Activated B cell treated with CpG ODN at 0.5 μM for 24 hours (primary cell): ENCODE measurements around the gene IQSEC1. TPM values are rescaled to one million over a fixed set of nuclear protein-coding genes. Genes with fewer than 3 reads are reported as not detected.
A peak's percentile ranks its signal among the peaks of the same experiment; 100 is the strongest.

Source experiments
- ATAC-seq: fragments of 200-7000 bp; cut with Tn5 transposase; one replicate; pipeline ENCODE4 v1.10.0; 2021; ENCODE audit warnings: low read depth, mild to moderate bottlenecking, moderate library complexity
- CTCF ChIA-PET: fragments of 350-600 bp; sonication (Branson Sonifier 250); formaldehyde crosslinking; loops from one replicate; lab custom pipeline; 2021; ENCODE audit warnings: antibody characterized with exemption; lab: Charles Lee
- POLR2A ChIA-PET: fragments of 350-600 bp; sonication (Branson Sonifier 250); formaldehyde crosslinking; loops from one replicate; lab custom pipeline; 2021; ENCODE audit warnings: antibody characterized with exemption; lab: Charles Lee
- DNase-seq: peaks from one replicate; pipeline ENCODE4 v3.0.0; 2022
- H3K27ac Mint-ChIP-seq: one replicate; pipeline ENCODE4 v1.8.0; 2020; ENCODE audit warnings: mixed read lengths
- H3K27me3 Mint-ChIP-seq: one replicate; pipeline ENCODE4 v1.8.0; 2021; ENCODE audit warnings: mixed read lengths
- H3K36me3 Mint-ChIP-seq: one replicate; pipeline ENCODE4 v1.8.0; 2021; ENCODE audit warnings: low read depth, mixed read lengths
- H3K4me1 Mint-ChIP-seq: one replicate; pipeline ENCODE4 v1.8.0; 2021; ENCODE audit warnings: mixed read lengths
- H3K4me3 Mint-ChIP-seq: one replicate; pipeline ENCODE4 v1.8.0; 2020; ENCODE audit warnings: mild to moderate bottlenecking, mixed read lengths
- H3K9me3 Mint-ChIP-seq: one replicate; pipeline ENCODE4 v1.8.0; 2020; ENCODE audit warnings: mixed read lengths
- intact Hi-C: fragments of 100-400 bp; cut with micrococcal nuclease; formaldehyde crosslinking; loops from one replicate; pipeline ENCODE4 v1.15.1; 2024
- total RNA-seq: library from RNA; stranded (reverse); gene quantifications from 2 replicates; pipeline ENCODE4 v1.2.3, GENCODE V29; 2022
- TF ChIP-seq, protein P1 (sequence below): fragments of 200-600 bp; IDR thresholded peaks from one replicate; pipeline ENCODE4 v1.8.0; 2022; ENCODE audit warnings: antibody characterized with exemption, mild to moderate bottlenecking

The IQSEC1 gene
- total RNA-seq, 1 donor from 2014 or later = 296 TPM

DNA sequence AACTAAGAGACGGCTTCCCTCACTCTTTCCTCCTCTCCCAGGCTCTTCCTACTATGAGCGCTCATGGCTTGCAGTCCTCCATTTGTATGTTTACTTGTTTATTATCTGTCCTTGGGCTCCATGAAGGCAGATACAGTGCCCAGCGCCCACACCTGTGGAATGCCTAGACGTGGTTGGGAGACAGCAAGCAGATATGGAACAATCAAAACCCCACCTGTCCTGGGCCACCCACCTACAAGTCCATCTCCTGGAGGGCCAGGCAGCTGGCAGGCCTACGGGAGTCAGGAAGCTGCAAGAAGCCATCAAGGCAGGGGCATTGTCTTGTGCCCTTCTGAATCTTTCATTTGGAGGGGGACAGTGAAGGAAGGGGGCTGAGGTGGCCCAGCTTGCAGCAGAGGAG is 104.7 kb downstream of the IQSEC1 start:
- Mint-ChIP-seq H3K9me3 (no peaks in the 10 kb centered on the region), H3K4me3 (peak overlapping the region; percentile 59), H3K27ac (no peak overlapping the region), H3K36me3 (peaks cover 59% of the 10 kb centered on the region), H3K4me1 (peaks cover 86% of the 10 kb centered on the region), H3K27me3 (no peaks in the 10 kb centered on the region)
- ChIA-PET CTCF (no interaction called here), POLR2A (interaction anchor here (0.6 kb wide), 1 partner anchor 377 kb away, joined by 3 read pairs; no protein-coding TSS in a partner anchor)
- DNase-seq = no peak
- intact Hi-C loops = loop anchor here (2.0 to 5.0 kb wide), 2 partner anchors 14 to 306 kb away; partner anchors contain the start of gene RAF1
- ATAC-seq = no peak
- TF ChIP-seq, protein P1, sequence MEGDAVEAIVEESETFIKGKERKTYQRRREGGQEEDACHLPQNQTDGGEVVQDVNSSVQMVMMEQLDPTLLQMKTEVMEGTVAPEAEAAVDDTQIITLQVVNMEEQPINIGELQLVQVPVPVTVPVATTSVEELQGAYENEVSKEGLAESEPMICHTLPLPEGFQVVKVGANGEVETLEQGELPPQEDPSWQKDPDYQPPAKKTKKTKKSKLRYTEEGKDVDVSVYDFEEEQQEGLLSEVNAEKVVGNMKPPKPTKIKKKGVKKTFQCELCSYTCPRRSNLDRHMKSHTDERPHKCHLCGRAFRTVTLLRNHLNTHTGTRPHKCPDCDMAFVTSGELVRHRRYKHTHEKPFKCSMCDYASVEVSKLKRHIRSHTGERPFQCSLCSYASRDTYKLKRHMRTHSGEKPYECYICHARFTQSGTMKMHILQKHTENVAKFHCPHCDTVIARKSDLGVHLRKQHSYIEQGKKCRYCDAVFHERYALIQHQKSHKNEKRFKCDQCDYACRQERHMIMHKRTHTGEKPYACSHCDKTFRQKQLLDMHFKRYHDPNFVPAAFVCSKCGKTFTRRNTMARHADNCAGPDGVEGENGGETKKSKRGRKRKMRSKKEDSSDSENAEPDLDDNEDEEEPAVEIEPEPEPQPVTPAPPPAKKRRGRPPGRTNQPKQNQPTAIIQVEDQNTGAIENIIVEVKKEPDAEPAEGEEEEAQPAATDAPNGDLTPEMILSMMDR = no peak

DNA sequence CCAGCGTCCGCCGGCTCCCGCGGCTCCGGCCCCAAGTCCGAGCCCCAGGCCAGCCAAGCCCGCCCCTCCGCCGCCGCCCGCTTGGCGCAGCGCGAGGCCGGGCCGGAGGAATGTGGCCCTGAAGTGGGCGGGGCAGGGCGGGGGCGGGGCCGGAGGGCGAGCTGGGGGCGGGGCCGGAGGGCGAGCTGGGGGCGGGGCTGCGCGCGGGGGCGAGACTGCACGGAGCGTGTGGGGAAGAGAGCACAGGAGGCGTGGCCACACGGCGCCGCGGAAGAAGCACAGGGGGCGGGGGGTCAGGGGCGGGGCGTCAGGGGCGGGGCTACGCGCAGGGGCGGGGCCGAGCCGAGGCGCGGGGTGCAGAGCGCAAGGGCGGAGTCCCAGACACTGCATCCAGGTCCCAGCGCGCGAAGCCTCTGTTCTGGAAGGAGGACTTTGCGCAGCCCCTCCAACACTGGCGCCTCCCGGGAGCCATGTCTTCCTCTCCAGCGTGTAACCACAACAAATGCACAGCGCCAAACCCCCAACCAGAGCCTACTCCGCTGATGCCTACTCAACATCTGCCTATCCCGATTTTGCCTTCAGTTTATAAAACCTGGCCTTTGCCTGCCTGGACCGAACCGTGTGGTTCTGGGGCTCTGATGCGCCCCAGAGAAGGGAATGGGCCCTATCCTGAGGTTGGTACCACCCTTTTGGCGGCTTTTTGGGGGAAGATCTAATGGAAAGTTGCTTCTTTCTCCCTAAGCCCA is 105.5 kb downstream of the IQSEC1 start:
- H3K4me1 Mint-ChIP-seq = peaks cover 86% of the 10 kb centered on the region
- peak; percentile 96 for ATAC-seq
- intact Hi-C loops = loop anchor here (1.0 to 5.0 kb wide), 6 partner anchors 12 to 513 kb away; partner anchors contain the start of genes HDAC11 and RAF1
- DNase-seq = peak; percentile 77
- H3K4me3 Mint-ChIP-seq = peak overlapping the region; percentile 72
- H3K9me3 Mint-ChIP-seq = no peaks in the 10 kb centered on the region
- TF ChIP-seq, protein P1 = no peak
- H3K36me3 Mint-ChIP-seq = peaks cover 59% of the 10 kb centered on the region
- CTCF ChIA-PET = interaction anchor here (0.6 to 1.5 kb wide), 2 partner anchors 124 to 484 kb away, joined by 3 to 4 read pairs; no protein-coding TSS in a partner anchor
- POLR2A ChIA-PET = interaction anchor here (0.5 to 1.4 kb wide), 9 partner anchors 8 to 378 kb away, joined by 3 to 4 read pairs (median 3); partner anchors contain the start of gene RPL32
- peak overlapping the region; percentile 20 for H3K27ac Mint-ChIP-seq
- no peaks in the 10 kb centered on the region for H3K27me3 Mint-ChIP-seq

DNA sequence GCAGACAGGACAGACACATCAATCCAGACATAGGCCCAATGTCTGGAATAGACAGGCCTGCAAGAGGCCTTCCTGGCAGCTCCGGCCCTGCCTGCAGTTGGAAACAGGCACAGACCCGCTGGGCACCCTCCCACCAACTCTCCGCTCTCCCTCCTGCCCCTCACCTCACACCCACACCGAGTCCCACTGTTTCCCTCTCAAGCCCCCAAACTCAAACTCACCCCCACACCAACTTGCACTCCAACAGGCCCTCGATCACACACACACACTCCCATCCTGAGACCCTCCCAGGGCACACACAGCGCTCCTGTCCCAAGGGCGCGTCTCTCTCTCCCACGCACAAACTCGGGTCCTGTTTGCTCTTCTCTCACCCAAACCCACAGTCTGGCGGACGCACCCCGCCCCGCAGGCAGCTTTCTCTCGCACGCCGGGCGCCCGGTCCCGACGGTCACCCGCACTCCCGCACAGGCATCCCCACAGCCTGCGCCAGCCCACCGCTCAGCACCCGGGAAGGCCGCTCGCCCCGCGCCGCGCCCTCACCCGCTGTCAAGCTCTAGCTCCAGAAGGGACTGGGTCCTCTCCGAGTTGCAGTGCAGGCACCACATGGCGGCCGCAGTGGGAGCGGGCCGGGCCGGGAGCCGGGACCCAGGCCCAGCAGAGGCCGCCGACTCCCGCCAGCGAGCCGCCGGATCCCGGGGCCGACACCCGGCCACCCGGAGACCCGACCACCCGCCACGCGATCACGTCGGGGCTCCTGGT is 106.2 kb downstream of the IQSEC1 start:
- H3K27ac Mint-ChIP-seq = peak overlapping the region; percentile 66
- no peak for DNase-seq
- H3K27me3 Mint-ChIP-seq = no peaks in the 10 kb centered on the region
- no peaks in the 10 kb centered on the region for H3K9me3 Mint-ChIP-seq
- ChIA-PET CTCF (interaction anchor here (0.6 to 1.5 kb wide), 3 partner anchors 125 to 485 kb away, joined by 3 to 4 read pairs (median 4); no protein-coding TSS in a partner anchor), POLR2A (interaction anchor here (0.5 to 1.6 kb wide), 10 partner anchors 7 to 125 kb away, joined by 3 to 4 read pairs (median 3); partner anchors contain the start of gene RPL32)
- H3K4me1 Mint-ChIP-seq = peaks cover 90% of the 10 kb centered on the region
- intact Hi-C loops = loop anchor here (1.0 to 5.0 kb wide), 5 partner anchors 12 to 513 kb away; partner anchors contain the start of genes HDAC11 and RAF1
- peaks cover 59% of the 10 kb centered on the region for H3K36me3 Mint-ChIP-seq
- TF ChIP-seq, protein P1 = no peak
- ATAC-seq = peak; percentile 4
- H3K4me3 Mint-ChIP-seq = peak overlapping the region; percentile 74

DNA sequence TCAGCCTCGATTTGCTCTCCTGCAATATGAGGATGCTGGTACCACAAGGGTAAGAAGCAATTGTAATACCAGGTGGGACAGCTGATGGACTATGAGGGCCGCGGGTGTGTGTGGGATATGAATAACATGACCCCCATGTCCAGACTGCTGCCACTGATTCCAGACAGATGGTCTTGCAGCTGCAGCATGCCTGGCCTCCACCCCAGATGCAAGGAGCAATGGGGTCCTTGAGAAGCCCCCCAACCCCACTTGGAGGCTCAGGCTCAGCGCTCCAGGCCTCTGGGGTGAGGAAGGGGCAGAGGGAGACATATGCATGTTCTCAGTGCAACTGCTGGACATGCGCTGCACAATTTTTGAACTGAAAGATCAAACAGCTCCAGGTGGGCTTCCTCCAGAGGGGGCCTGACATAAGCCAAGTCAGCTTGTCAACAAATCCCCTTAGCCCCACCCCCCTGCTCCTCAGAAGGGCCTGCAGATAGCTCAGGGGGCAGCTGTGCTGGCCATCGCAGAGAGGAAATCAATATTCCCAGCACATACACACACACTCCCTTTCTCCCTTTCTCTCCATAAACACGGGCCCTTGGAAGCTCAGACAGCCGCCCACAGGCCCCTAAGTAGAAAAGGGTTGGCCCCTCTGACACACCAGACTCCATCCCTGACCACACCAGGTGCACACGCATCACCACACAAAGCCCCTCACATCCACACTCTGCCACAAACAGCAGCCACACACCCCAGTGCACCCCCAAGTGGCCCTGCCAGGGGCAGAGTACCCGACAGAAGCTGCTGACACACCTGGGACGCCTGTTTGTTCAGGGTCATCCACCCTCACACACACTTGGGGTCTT is 107.0 kb downstream of the IQSEC1 start:
- H3K4me1 Mint-ChIP-seq = peaks cover 95% of the 10 kb centered on the region
- no peaks in the 10 kb centered on the region for H3K9me3 Mint-ChIP-seq
- TF ChIP-seq, protein P1 = no peak
- POLR2A ChIA-PET = interaction anchor here (0.9 to 1.6 kb wide), 6 partner anchors 9 to 81 kb away, joined by 3 to 4 read pairs (median 4); no protein-coding TSS in a partner anchor
- DNase-seq (no peak), ATAC-seq (no peak)
- intact Hi-C loops = loop anchor here (5.0 kb wide), 1 partner anchor 304 kb away; the partner anchor contains the start of gene RAF1
- CTCF ChIA-PET = interaction anchor here (1.4 to 1.5 kb wide), 2 partner anchors 125 to 486 kb away, joined by 4 read pairs; no protein-coding TSS in a partner anchor
- peak overlapping the region; percentile 66 for H3K27ac Mint-ChIP-seq
- peaks cover 65% of the 10 kb centered on the region for H3K36me3 Mint-ChIP-seq
- H3K4me3 Mint-ChIP-seq = peak overlapping the region; percentile 74
- H3K27me3 Mint-ChIP-seq = no peaks in the 10 kb centered on the region
